ENCODE measurements around the gene PTDSS2.

Gene PTDSS2

GRCh38 chr11:471468-472145 lies 21.5 kb downstream of the PTDSS2 start:
- no peak for DNase-seq

GRCh38 chr11:472272-472671 lies 22.2 kb downstream of the PTDSS2 start:
- no peak for DNase-seq

GRCh38 chr11:472816-473215 lies 22.7 kb downstream of the PTDSS2 start:
- DNase-seq: no peak

- DNase-seq: no peak
These were observed 23.3 kb downstream of the PTDSS2 start for GRCh38 chr11:473415-473814.

- DNase-seq: no peak
These were observed 24.1 kb downstream of the PTDSS2 start for GRCh38 chr11:473962-474785.

GRCh38 chr11:474914-475506 lies 24.9 kb downstream of the PTDSS2 start:
- DNase-seq: no peak

- DNase-seq: no peak
These were observed 25.9 kb downstream of the PTDSS2 start for GRCh38 chr11:475941-476340.

- no peak for DNase-seq
These were observed 26.3 kb downstream of the PTDSS2 start for GRCh38 chr11:476416-476815.

- no peak for DNase-seq
These were observed 27.1 kb downstream of the PTDSS2 start for GRCh38 chr11:477052-477715.

GRCh38 chr11:479311-479710 lies 29.2 kb downstream of the PTDSS2 start:
- DNase-seq: no peak

GRCh38 chr11:484616-485015 lies 34.5 kb downstream of the PTDSS2 start:
- DNase-seq: no peak

- DNase-seq: no peak
These were observed 36.1 kb downstream of the PTDSS2 start for GRCh38 chr11:486189-486588.

GRCh38 chr11:487571-488021 lies 37.5 kb downstream of the PTDSS2 start:
- no peak for DNase-seq

GRCh38 chr11:488062-488461 lies 38.0 kb downstream of the PTDSS2 start:
- DNase-seq: no peak

- DNase-seq: no peak
These were observed 38.5 kb downstream of the PTDSS2 start for GRCh38 chr11:488579-488978.

GRCh38 chr11:488992-489391 lies 38.9 kb downstream of the PTDSS2 start:
- no peak for DNase-seq

GRCh38 chr11:489610-490185 lies 39.6 kb downstream of the PTDSS2 start:
- no peak for DNase-seq

- no peak for DNase-seq
These were observed 40.3 kb downstream of the PTDSS2 start for GRCh38 chr11:490186-490929.

- no peak for DNase-seq
These were observed 40.8 kb downstream of the PTDSS2 start for GRCh38 chr11:490930-491260.

GRCh38 chr11:491358-491757 lies 41.3 kb downstream of the PTDSS2 start:
- no peak for DNase-seq

- no peak for DNase-seq
These were observed 42.5 kb downstream of the PTDSS2 start for GRCh38 chr11:492427-493226.

All from NCI-H1105 treated with DMSO at 0.1 percent for 48 hours (cell line).